ENCODE data around the gene MRPS10.
A peak's percentile ranks its signal among the peaks of the same experiment; 100 is the strongest.
"Not testable (repeated sequence)": the region's sequence is repeated elsewhere in the genome, so short reads cannot be mapped to it uniquely, and the experiment has no call there.

Gene MRPS10

DNA sequence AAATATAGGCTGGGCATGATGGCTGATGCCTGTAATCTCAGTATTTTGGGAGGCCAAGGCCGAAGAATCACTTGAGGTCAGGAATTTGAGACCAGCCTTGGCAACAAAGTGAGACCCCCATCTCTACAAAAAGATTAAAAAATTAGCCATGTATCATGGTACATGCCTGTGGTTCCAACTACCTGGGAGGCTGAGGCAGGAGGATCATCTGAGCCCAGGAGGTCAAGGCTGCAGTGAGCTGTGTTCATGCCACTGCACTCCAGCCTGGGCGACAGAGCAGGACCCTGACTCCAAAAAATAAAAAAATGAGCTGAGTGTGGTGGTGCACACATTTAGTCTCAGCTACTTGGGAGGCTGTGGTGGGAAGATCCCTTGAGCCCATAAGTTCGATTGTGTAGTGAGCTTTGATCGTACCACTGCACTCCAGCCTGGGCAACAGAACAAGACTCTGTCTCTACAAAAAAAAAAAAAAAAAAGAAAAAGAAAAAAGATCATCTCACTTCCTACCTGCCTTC, 12.8 kb downstream of the MRPS10 start:
- DNase-seq: no peak

DNA sequence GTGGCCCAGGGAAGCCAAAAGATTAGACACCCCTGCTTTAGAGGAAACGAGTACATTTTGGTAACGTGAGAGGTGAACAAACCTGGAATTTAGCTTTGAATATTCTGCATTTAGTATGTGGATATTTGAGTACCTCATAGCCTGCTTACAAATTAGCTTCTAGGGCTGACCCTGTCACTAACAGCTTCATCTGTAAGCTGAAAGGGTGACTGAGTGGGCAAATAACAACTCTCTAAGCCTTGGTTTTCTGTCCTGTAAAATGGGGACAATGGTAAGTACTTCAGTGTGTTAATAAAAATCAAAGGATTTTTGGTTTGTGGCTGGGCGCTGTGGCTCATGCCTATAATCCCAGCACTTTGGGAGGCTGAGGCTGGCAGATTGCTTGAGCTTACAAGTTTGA, 14.5 kb downstream of the MRPS10 start:
- no peak for DNase-seq

DNA sequence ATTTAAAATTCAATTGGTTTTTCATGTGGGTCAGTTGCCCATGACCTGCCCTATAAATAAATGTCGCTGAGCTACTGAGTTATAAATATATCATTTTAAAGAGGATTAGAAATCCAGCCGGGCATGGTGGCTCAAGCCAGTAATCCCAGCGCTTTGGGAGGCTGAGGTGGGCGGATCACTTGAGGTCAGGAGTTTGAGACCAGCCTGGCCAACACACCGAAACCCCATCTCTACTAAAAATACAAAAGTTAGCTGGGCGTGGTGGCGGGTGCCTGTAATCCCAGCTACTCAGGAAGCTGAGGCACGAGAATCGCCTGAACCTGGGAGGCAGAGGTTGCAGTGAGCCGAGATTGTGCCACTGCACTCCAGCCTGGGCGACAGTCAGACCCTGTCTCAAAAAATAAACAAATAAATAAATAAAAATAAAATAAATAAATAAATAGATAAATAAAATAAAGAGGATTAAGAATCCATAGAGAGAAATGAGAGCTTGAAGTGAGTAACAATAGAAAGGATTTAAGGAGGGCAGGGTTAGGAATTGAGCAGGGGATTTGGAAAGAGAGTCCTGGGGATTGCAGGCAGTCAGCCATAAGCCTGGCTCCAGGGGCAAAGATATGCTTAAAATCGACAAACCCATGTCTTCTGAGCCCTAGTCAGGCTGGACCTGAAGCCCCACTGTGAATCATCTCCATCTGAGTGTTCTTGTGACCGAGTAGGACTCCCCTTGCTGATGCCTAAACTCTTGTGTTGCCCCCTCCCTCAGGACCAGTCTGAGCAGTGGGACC, 15.3 kb downstream of the MRPS10 start:
- DNase-seq: not testable (repeated sequence)

- no peak for DNase-seq
Measured at GRCh38 chr6:42201382-42201781, 16.3 kb downstream of the MRPS10 start.

DNA sequence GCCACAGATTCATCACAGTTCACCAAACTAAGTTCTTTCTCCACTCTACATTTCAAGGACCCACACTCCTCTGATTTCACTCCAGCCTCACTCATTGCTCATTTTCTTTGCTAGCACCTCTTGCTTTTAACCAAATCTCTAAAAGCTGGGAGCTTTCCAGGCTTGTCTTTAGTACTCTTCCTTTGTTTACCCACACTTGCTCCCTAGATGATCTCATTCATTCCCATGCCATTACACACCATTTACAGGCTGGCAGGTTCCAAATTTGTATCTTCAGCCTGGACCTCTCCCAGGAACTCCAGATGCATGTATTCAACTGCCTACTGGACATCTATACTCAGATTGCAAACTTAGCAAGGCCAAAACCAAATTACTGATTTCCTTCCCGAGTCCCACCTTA, 17.6 kb downstream of the MRPS10 start:
- DNase-seq: no peak

DNA sequence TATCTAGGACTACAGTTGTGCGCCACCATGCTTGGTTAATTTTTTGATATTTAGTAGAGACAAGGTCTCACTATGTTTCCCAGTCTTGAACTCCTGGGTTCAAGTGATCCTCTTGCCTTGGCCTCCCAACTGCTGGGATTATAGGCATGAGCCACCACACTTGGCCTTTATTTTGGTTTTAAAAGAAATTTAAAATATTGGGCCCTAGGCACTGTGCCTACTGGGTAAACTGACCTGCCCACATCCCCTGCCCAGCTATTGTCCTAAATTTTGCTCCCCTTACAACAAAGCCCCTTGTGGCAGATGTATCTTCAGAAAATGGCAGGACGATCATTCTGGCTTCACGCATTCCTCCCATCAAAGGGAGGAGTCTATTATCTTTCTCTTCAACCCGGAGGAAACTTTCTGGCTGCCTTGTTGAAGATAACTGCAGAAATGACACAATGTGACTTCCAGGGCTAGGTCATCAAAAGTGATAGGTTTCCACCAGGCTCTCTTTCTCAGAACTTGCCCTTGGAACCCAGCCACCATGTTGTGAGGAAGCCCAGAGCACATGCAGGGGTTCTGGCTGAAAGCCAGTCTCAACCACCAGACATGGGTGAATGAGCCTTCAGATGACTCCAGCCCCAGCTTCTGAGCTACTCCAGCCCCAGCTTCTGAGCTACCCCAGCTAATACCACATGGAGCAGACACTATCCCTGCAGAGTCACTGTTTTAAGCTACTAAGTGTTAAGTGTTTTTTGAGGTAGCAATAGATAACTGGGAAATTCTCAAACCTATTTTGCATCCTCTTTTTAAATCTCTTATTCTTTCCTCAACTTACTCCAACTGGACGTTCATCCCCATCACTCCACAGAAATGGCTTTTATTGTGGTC, 18.3 kb downstream of the MRPS10 start:
- DNase-seq: no peak

DNA sequence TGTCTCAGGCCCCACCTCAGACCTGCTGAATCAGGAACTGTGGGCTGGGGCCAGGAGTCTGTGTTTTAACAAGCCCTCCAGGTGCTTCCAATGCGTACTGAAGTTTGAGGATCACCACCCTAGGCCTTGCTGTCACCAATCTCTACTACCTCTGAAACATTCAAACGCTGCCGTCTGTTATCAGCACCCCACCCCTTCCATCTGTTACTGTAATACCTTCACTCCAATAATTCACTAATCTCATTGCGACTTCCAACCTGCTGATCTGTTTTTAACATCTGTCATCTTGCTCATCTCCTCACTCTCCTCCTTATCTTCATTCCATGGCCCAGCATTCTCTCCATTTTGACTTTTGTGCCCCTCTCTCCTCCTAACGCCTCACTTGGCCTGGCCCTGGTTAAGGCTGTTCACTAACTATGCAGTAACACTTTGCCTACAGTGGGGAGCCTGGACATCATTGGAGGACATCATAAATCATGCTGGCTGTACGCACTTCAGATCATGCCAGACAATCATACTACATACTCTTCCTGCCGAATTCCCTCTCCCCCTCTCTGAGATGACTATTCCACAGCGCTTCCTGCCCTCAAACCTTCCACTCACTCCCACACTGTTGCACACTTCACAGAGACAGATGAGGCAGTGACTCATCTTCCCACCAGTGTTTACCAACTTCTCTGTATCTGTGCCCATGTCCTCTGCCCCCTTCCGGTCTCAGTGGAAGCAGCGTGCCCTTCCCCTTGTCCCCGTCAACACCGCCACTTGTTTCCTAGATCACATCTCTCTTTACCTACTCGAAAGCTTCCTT, 19.9 kb downstream of the MRPS10 start:
- peak in 1 of 2 experiments; percentile 34 for DNase-seq

GRCh38 chr6:42195415-42195814, 22.2 kb downstream of the MRPS10 start:
- no peak for DNase-seq

DNA sequence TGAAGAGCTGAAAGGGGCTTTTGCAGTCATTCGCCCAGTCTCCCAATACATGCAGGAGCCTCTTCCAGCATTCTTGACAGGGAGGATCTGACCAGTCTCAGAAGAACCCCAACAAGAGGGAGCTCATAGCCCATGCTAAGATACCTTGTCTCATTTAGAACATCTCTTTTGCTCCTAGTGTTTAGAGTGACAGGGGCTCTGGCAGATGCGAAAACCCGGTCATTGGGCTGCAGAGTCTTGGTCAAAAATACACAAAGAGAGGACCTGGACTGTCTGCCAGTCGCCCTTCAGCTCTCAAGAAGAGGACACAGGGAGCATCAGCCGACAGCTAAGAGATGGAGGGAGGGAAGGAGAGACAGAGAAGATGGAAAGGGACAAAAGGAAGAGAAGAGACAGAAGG, 23.6 kb downstream of the MRPS10 start:
- no peak for DNase-seq

GRCh38 chr6:42193491-42193894, 24.2 kb downstream of the MRPS10 start:
- DNase-seq: no peak

DNA sequence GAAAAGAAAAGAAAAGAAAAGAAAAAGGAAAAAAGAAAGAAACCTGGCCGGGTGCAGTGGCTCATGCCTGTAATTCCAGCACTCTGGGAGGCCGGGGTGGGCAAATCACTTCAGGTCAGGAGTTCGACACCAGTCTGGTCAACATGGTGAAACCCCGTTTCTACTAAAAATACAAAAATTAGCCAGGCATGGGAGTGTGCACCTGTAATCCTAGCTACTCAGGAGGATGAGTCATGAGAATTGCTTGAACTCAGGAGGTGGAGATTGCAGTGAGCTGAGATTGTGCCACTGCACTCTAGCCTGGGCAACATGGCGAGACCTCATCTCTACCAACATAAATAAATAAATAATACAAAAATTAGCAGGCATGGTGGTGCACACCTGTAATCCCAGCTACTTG, 25.3 kb downstream of the MRPS10 start:
- DNase-seq: not testable (repeated sequence)

- DNase-seq: no peak
Measured at GRCh38 chr6:42190554-42191183, 27.0 kb downstream of the MRPS10 start.

DNA sequence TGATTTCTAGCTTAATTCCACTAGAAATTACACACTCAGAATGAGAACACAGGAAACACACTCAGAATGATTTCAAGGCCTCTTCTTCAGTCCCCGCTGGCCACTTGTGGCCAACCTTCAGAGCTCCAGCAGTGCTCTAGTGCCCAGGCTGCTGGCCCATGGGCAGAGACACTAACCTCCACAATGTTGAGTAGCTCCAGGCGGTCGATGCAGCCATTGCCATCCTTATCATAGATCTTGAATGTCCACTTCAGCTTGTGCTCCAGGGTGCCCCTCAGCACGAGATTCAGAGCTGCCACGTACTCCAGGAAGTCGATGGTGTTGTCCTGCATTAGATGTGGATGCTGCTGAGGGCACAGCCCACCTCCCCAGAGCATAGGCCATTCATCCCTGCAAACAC, 29.3 kb downstream of the MRPS10 start:
- no peak for DNase-seq

- DNase-seq: no peak
Measured at GRCh38 chr6:42185597-42185996, 32.1 kb downstream of the MRPS10 start.

DNA sequence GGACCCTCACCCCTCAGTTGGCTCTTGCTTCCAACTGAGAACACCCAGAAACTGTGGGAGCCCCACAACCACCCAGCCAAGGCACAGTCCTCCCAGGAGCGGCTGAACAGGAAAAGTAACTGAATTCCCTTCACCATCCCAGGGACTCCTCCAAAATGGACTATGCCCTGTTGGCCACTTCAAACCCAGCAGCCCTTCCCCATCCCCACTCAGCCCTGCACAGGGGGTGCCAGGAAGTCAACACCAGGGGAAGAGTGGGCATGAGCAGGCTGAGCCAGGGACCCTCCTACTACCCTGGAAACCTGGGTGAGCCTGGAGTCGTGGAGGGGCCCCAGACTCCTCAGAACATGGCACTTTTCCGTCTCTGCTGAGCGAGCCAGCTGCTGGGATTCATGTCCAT, 33.2 kb downstream of the MRPS10 start:
- DNase-seq: no peak

GRCh38 chr6:42182101-42182500, 35.6 kb downstream of the MRPS10 start:
- DNase-seq: no peak

- peak in 1 of 2 experiments; percentile 8 for DNase-seq
Measured at GRCh38 chr6:42179945-42180313, 37.7 kb downstream of the MRPS10 start.

- no peak for DNase-seq
Measured at GRCh38 chr6:42179261-42179944, 38.3 kb downstream of the MRPS10 start.

GRCh38 chr6:42177514-42178364, 39.9 kb downstream of the MRPS10 start:
- DNase-seq: peak in 1 of 2 experiments; percentile 5

DNA sequence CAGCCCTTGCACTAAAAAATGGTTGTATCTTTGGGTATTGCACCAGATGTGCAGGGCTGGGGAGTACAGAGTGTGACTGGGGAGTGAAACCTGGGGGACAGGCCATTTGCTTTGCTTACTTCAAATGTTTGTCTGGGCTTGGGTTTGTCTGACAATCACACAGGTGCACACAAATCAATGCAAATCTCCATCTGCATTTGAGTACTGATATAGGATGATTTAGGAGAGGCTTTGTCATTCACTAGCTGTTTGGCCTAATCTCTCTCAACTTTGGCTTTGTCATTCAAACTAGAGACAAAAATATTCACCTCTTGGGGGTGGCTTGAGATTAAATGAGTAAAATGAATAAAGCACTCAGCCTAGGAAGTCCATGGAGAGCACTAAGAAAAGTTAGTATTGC, 40.7 kb downstream of the MRPS10 start:
- DNase-seq: no peak

DNA sequence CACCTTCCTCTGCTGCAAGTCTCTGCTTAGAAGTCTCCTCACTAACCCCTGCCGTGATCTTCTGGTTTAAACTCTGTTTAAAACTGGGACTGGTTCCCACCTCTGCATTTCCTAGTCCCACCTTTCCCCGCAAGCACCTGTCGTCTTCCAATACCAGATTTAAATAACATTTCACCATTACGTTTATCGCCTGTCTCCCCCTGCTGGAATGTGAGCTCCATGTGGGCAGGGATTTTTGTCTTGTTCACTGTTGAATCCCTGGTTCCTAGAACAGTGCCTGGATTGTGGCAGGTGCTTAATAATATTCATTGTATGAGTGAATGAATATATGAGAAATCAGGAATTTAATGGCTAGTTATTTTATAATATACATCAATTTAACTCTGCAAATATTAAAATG, 41.8 kb downstream of the MRPS10 start:
- DNase-seq: no peak
